AML-193 (cell line): ENCODE measurements around the gene SCN5A.

Source experiments
- DNase-seq, 2 experiments: peaks; one replicate each; lab custom pipeline; 2025; lab: John Stamatoyannopoulos, UW

Gene SCN5A

GRCh38 chr3:38622336-38622735 lies 27.2 kb downstream of the SCN5A start:
- DNase-seq, result no peak

DNA sequence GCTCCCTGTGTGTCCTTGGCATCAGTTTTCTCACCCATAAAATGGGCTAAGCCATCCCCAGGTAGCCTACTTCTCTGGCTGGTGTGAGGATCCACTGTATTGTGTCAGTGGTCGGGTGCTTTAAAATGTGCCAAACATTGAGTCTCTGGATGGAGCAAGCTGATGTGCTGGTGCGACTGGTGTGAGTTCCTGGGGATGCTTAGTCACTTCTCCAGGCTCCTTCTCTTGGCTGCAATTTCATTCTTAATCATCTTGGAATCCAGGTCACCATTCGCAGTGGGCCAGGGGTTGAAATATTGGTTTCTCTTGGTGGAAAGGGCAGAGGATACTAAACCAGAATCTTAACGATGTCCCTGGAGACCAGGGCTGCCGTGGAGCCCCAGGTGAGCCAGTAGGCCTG lies 29.3 kb downstream of the SCN5A start:
- DNase-seq, result no peak

GRCh38 chr3:38618343-38618742 lies 31.1 kb downstream of the SCN5A start:
- DNase-seq, result no peak

DNA sequence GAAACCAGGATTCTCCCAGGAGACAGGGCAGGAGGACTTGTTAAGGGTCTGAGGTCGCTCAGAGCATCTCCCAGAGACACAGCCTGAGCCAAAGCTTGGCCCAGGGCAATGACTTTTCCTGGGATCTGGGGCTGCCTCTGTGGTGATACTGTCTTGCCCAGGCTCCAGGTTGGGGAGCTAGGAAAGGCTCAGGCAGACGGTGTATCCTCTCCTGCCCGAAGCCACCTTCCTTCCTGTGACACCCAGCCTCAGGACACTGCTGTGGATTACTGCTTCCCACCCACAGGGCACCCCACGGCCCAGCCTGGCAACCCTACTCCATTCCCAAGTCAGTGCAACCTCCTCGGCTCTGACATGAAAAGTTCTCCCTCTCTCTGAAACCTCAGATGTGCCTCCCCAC lies 31.9 kb downstream of the SCN5A start:
- no peak for DNase-seq

GRCh38 chr3:38617137-38617536 lies 32.4 kb downstream of the SCN5A start:
- no peak for DNase-seq

DNA sequence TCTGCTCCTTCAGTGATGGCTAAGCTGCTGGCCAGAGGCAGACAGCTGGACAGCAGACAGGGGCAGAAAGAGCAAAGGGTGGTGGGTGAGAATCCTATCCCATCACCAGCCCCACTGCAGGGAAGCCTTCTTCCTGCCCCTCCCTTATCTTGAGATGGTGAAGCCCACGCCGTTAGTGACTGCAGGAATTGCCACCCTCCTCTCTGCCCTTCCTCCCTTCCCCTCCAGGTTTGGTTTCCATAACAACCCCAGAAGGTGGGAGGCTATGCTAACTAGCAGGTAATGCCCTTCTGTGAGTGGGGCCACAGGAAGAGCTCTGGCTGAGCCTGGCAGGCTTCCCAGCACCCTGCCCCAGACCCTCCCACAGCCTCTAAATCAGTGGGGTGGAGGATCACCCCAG lies 32.8 kb downstream of the SCN5A start:
- no peak for DNase-seq

GRCh38 chr3:38616111-38616510 lies 33.4 kb downstream of the SCN5A start:
- no peak for DNase-seq

GRCh38 chr3:38614651-38615352 lies 34.7 kb downstream of the SCN5A start:
- DNase-seq, result no peak

- DNase-seq, result no peak
Observed at GRCh38 chr3:38614091-38614490, 35.4 kb downstream of the SCN5A start.

- DNase-seq, result no peak
Observed at GRCh38 chr3:38613426-38613825, 36.1 kb downstream of the SCN5A start.

DNA sequence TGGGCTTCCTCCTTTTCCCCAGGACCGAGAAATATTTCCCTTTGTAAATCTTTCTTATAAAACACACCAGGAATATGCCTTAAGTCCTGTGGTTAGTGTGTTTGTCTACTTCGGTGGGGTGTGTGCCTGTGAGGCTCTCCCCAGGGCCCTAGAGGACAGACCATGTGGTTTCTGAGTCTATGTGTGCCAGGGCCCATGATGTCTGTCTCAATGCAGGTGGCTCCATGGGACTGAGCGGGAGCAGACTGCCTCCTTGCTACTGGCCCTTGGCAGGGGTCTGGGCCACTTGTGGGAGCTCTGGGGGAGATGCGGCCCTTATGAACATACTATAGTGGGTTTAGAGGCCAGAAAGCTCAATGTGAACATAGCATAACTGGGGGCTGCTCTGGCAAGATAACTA lies 37.6 kb downstream of the SCN5A start:
- DNase-seq, result no peak

DNA sequence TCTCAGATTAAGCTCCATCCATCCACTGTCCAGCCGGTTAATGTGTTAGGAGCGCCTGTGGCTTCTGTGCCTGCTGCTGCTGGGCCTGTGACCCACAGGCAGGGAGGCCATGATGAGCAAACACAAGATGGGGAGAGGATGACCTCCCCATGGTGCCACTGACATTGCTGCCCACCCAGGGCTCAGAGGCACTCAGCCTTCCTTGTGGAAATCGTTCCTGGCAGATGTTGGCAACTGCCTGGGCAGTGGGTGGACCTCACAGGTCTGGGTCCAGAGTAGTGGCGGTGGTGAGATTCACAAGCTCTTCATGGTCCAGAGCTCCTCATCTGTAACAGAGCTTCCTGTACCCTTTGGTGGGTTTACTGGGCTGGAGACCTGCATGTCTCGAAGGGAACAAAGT lies 38.6 kb downstream of the SCN5A start:
- no peak for DNase-seq

GRCh38 chr3:38610436-38610835 lies 39.1 kb downstream of the SCN5A start:
- DNase-seq, result no peak

DNA sequence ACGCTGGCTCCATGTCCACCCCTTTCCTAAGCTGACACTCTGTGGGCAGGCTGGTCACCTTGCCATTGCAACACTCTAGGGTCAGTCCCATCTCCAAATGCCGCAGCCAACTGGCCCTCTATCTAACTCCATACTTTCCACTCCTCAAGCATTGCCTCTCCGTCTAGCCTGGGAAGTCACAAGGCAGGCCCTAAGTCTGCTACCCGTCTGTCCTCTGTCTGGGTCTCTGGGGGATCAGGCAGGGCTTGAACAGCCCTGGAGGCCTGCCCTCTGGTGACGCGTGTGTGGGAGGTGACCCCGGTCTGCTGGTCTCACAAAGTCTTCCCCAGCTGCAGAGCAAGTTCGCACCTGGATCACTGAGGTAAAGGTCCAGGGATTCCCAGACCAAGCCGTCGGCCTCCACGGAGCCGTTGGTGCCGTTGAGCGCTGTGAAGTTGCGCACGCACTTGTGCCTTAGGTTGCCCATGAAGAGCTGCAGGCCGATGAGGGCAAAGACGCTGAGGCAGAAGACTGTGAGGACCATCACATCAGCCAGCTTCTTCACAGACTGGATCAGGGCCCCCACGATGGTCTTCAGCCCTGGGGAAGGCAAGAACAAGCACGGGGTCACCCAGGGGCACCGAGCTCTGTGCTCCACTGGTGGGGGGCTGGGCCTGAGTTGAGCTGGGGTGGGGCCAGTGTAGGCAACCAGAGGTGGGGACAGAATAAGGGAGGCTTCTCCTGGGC lies 39.9 kb downstream of the SCN5A start:
- no peak for DNase-seq

DNA sequence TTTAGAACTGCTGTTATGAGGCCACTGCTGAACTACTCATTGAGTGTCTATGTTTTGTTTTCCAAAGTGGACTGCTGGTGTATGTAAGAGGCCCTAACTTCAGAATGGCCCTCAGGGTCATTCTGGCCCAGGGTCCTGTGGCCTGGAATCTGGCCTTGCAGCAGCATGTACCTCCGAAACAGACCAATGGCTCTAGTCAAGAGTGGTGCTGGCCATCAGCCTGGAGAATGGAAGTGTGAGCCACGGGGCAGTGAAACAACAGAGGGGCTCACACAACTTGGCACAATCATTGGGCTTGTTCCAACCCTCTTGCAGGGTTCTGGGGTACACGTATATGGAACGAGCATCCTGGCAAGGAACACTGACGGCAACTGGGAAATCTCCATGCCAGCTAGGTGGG lies 40.5 kb downstream of the SCN5A start:
- no peak for DNase-seq

DNA sequence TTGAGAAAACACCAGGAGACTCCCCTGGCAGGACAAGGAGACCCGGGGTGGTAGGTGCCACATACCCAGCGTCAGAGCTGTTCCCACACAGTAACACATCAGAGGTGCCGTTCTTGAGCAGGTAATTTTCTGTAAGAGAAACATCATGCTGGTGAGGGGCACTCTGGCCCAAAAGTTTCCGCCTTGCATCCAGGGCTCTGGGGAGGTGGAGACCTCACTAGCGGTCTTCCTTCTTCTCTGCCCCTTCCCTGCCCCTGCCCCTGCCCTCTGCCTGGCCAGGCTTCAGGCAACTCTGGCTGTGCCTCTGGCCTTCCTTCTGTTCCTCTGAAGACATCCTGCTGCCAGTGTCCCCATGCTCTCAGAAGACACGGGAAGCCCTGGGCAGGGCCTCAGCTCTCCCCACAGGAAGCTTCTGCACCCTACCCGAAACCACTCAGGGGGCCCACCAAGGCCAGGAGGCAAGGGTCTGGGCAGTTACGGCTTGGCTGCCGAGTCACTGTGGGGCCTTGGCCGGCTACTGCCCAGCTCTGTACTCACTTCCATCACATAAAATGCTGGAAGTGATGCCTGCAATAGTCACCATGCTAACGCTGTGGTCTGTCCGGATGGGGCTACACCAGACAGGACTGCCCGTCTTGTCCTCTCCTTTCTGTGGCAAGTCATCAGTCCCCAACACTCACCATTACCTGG lies 41.3 kb downstream of the SCN5A start:
- DNase-seq, result no peak

DNA sequence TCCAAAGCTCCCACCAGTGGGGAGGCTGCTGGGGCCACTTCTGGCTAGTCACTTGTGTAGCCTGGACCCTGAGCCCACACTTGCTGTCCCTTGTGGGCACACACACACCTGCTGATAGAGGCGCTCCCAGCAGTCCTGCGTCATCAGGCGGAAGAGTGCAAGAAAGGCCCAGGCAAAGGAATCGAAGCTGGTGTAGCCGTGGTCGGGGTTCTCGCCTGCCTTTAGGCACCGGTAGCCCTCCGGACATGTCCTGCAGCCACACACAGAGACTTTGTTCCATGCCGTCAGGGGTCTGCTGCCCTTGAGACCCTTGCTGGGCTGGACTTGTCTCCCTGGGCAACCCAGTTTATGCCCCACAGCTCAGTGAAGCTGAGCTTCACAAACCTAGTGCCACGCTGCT lies 42.9 kb downstream of the SCN5A start:
- DNase-seq, result no peak

DNA sequence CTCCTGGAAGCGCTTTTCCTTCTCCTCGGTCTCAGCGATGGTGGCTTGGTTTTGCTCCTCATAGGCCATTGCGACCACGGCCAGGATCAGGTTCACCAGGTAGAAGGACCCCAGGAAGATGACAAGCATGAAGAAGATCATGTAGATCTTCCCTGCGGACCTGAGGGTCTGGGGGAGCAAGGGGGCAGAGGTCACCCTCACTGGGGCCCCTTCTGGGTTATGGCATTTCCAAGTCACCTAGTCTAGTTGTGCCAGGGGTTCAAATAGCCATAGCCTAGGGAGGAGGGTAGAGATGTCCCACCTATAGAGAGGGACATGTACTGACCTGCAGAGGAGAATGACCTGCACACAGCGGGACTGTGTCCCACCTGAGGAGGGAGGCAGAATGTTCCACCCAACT lies 43.5 kb downstream of the SCN5A start:
- no peak for DNase-seq

DNA sequence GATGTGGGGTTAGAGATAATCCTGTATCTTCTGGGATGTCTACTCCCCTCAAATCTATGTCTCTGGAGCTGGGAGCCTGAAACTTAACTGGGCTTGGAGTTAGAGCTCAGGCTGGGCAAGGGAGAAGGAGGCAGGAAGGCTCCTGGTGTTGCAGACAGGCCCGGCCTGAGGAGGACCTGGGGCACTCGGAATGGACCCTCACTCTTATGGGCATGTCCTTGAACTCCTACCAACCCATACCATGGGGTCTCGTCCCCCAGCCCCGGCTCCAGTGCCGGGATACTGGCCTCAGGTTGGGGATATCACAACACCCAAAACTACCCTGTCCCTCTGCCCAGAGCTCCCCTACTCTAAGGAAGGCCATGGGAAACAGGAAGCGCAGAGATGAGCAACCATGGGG lies 45.2 kb downstream of the SCN5A start:
- DNase-seq, result no peak

DNA sequence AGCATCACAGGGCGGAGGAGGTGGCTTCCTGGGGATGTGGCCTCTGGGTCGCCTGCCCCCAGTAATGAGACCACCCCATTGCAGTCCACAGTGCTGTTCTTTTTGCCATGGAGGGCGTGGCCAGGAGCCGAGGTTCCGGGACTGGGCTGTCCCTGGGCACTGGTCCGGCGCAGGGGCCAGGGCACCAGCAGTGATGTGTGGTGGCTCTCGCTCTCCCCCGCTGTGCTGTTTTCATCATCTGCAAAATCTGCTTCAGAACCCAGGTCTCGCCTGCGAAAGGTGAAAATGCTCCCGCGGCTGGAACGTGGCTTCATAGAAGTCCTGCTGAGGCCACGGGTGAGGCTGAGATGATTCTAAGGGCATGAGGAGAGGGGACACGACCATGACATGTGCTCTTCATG lies 45.8 kb downstream of the SCN5A start:
- no peak for DNase-seq

DNA sequence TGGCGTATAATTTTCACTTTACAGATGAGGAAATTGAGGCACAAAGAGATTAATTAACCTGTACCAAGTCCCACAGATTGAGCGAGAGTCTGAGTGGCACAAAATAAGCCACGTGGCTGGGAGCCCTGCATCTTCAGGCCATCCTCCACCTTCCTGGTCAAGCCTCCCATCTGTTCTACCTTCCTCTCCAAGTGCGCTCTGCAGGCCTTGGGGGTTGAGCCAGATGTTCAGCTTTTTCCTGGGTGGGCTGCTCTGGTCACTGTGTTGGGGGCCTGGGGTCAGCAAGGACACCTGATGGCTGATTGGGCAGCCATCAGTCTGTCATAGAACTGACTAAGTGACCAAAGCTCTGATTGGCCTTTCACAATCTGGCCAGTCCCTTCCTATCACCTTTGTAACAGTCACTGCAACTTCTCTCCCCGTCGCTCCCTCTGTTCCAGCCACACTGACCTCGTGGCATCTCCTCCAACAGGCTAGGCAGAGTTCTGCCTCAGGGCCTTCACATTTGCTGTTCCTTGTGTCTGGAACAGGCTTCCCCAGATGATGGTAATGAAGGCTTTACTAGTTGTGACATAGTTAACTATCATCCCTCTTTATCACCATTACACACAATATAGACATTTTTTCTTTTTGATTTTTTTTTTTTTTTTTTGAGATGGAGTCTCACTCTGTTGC lies 46.8 kb downstream of the SCN5A start:
- no peak for DNase-seq

GRCh38 chr3:38601956-38602550 lies 47.4 kb downstream of the SCN5A start:
- DNase-seq, result no peak
